Anterior cingulate cortex (tissue), 58 donors: ENCODE measurements around the gene LOC101059915.

Experiments
- DNase-seq, 58 donors: peaks; one replicate each; lab custom pipeline; 2025; lab: John Stamatoyannopoulos, UW

LOC101059915 gene

DNA sequence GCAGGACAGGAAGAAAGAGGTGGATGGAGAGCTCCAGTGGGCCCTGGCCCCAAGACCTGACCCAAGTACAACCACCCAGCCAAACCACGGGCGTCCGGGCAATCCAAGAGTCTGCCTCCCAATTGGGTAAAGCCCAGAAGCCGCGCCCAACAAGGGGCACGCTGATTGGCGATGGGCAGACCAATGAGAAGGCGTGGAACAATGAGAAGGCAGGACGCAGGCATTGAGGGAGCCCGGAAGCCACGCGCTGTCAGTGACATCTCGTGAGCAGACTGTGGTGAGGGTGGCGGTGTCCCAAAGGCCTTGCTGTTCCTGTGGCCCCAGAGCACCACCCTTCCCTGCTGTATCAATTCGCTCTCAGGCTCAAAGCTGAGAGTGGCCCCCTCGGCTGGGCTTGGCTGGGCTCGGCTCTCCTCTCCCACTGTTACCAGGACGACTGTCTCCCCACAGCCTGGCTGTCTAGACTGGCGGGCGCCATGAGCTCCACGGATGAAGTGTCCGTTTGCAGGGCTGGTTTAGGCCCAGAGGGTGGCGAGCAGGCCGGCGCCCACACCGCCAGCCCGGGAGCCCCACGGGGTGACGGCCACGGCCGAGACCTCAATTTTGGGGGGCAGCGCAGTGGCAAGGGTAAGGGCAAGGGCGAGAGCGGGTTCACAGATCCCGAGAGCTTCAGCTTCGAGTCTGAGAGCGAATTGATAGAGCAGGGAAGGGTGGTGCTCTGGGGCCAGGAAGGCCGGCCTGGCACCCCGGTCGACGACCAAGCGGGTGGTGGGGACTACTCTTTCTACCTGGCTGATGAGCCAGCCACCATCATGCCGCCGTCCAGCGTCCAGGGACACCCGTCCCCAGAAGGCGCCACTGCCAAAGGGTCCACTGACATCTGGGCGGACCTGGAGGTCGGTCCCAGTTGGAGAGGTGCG lies at the start of gene LOC101059915:
TSS of gene LOC101059915 (plus strand) at position 219 of the 920 bp plus-strand sequence.
- DNase-seq: no peak

DNA sequence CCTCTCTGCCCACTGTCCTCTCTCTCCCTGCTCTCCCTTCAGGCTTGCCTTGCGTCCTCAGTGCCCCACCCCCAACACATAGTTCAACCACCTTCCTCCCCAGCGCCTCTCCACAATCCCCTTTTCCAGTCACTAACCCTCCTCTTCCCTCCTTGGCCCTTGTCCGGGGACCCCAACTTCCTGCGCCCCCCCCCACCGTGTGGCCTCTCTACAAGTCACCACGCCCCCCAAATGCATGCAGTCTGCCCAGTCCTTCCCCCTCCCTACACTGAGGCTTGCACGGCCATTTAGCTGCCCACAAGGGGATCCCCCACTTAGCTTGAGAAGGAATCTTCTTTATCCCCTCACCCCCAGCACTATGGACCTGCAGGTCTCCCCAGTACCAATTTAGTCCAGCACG lies 49.6 kb upstream of the LOC101059915 start:
- no peak for DNase-seq

DNA sequence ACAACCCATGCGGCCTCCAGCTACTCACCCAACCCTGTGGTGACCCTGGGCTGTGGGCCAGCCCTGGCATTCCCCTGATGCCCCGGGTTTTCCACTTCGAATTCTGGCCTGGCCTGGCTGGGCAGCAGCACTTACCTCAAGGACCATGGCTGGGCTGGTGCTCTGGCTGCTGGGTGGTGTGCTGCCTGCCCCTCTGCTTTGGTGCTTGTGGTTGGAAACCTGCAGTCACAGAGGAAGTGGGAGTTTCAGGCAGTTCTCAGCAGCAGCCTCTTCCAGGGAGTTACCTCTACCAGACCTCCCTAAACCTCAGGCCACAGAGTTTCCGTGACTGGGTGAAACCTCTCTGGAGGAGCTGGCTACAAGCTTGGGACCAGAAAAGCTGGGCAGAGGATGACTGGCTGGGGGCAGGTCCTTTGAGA lies 49.0 kb upstream of the LOC101059915 start, which contains the start of gene CXCR3:
TSS of gene CXCR3 (minus strand) at position 209 of the 419 bp plus-strand sequence. CDS start at position 147, 62 bp downstream.
- DNase-seq: no peak

DNA sequence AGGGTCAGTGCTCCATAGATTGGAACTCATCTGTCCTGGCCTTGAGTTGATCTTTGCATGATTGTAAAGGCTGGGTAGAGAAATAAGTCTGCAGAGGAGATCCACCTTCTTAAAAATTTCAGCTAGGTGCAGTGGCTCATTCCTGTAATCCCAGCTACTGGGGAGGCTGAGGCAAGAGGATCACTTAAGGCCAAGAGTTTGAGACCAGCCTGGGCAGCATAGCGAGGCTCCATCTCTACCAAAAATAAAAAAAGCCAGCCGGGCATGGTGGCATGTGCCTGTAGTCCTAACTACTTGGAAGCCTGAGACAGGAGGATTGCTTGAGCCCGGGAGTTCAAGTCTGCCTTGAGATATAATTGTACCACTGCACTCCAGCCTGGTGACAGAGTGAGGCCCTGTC lies 48.6 kb upstream of the LOC101059915 start:
- no peak for DNase-seq

DNA sequence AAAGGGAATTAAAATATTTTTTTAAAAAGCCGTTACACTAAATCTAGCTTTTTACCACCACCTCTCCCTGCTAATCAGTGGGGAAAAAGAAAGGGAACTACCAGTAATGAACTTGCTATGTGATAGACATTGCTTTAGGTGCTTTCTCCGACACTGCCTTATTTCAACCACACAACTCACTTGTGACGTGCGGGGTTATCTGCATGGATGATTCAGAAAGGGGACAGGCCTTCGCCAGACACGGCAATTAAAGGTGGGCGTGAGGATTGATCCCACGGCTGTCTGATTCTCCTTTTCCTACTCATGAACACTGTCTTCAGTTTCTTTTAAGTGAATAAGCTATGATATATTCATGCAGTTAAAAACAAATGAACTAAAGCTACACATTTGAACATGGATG lies 48.2 kb upstream of the LOC101059915 start:
- DNase-seq: no peak

DNA sequence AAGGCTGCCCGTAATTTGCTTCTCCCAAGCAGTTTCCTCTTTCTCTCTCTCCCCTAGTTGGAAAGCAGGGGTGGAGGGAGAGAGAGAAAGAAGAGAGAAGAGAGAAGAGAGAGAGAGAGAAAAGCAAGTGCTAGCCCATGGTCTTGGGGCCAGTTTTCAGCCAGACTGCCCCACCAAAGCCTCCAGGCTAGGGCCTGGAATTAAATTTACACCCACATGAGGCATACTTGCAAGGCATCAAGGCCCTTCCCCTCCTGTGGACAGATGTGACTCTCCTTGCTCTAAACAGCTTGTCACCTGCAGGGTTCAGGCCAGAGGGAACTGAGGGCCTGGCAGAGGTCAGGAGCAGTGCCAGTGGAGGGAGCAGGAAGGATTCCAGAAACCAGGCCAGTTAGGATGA lies 47.4 kb upstream of the LOC101059915 start:
- DNase-seq: no peak

DNA sequence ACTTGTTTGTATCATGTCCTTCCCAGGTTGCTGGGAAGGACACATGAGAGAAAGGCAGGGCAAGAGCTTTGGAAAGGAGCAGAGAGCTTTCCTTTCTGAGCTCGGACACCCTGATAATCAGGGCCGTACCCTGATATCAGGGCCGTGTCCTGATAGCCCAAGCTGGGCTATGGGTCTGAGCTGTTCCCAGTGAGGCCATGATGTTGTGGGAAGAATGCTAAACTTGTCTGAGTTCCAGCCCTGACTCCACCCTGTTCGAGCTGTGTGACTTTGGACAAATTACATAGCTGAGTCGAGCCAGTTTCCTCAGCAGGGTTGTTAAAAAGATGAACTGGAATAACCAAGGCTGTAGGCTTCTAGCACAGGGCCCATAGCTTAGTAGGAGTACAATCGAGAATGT lies 45.7 kb upstream of the LOC101059915 start:
- no peak for DNase-seq

DNA sequence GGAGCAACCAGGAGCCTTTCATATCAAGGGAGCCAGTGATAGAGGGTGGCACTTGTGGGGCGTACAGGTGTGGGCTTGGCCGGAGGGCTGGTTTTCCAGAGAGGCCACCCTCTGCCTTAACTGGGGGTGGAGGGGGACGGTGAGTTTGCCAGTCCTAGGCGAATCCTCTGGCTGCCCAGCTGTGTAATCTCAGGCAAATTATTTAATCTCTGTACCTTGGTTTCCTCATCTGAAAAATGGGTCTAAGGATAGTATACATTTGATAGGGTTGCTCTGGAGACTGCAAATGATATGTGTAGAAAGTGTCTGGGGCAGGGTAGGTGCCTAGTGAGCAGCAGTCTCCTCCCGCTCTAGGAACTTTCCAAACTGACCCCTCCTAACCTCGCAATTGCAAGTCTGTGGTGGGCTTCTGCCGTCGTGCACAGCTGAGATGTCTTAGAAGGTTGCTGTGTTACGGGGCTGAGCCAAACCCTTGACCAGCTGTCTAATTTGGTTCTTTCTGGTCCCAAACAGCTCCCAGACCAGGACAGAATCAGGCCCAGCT lies 45.2 kb upstream of the LOC101059915 start:
- DNase-seq: no peak

DNA sequence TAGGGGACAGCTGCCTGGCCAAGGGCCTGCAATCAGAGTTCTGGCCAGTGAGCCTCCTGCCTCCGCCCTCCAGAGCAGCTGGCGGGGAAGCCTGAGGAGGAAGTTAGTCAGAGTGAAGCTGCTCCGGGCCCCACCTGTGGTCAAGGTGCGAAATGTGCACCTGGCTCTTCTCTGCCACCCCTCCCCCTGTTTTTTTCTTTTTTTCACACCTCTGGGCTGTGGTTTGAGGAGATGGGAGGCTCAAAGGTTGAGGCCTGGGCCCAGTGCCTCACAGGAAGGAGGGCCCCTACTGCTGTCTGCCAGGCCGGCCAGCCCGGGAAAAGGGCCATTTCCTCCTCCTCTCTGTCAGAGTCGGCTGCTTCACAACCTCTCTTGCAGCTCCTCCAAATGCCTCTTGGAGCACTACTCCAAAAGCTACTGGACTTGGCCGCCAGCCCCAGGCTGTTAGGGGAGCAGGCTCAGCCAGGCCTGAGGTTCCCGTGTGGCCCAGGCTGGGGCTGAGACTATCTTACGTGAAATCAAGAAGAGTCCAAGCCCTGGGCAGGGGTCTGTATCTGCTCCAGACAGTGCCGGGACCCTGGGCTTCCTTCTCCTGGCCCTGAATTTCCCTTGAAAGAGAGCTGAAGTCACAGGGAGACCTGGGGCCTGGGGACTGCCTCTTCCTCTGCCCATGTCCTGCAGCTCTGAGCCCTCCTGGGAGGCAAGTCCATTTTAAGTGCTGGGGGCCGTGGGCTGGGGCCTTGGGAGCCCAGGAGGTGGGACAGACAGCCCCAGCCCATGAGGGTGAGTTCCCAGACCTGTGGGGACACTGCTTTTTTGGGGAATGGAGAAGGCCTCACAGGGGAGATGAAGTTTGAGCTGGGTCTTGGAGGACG lies 44.5 kb upstream of the LOC101059915 start:
- DNase-seq: peak in 47 of 58 donors; percentile 3 to 74 (median 38)

DNA sequence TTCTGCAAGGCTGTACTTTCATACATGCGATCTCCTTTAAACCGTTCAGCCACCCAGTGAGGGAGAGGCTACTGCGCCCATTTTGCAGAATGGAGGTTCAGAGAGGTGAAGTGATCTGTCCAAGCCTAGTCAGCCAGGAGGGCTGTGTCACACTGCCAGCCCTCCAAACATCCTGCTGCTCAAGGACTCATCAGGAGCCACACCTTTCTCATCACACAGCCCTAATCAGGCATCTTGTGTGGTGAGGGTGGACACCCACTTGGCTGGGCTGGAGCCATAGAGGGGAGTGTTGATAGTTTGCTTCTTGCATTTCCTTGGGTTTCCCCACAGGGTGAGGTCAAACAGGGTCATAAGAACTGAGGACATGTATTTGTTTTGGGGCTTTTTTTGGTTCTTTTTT lies 43.6 kb upstream of the LOC101059915 start:
- DNase-seq: no peak

DNA sequence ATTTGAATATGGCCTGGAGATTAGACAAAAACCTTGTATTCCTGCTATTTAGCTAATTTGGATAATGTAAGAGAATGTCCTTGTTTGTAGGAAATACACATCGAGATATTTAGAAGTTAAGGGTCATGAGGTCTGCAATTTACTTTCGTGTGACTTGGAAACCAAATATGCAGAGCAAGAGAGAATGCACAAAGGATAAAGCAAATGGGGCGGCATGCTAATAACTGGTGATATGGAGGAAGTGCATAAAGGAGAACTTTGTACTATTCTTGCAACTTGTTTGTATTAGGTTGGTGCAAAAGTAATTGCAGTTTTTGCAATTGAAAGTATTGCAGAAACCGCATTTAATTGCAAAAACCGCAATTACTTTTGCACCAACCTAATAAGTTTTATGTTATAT lies 41.9 kb upstream of the LOC101059915 start:
- DNase-seq: no peak

DNA sequence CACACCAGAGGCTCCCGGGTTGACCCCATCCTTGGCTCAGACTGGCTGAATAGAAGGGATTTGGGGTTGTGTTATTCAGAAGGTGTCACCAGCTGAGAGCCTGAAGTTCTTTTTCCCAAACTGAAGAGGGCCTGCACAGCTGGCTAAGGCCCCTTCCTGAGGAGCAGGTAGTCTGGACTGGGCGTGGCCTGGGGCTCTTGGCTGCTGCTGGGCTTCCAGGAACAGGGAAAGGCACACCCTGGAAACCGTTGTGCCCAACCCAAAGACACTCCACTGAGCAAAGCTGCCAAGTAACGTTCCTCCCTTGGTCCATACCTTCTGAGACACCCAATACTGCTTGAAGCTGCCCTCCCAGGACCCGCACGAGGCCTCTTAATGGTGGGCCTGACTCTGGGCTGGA lies 40.8 kb upstream of the LOC101059915 start:
- no peak for DNase-seq

DNA sequence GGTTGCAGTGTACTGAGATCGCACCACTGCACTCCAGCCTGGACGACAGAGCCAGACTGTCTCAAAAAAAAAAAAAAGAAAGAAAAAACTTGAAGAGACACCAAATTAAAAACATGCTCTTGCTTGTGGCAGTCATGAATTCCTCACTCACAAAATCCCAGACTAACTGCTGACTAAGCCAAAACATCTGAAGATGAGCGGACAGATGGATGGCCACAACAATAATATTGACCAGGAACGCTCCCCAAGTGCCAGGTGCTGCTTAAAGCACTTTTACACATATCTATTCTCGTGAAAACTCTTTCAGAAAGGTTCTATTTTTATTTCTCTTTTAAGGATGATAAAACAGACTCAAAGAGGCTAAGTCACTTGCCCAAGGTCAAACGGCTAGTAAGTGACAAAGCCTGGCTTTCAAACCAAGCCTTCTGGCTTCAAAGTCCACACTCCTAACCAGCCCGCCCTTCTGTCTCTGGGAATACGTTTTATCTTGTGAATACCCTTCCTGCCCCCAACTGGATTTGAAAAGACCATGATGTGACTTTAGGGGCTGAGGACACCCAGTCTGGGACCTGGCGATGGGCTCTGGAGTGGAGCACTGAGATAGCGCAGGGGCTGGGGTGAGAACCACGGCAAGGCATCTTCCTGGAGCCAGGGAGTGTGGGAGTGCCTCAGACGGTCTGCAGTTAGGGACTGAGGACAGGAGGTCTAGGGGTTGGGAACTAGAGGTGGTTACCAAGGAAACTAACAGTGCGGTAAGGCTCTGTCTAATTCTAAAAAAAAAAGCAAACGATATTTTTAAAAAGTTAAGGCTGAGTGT lies 39.5 kb upstream of the LOC101059915 start:
- DNase-seq: no peak

DNA sequence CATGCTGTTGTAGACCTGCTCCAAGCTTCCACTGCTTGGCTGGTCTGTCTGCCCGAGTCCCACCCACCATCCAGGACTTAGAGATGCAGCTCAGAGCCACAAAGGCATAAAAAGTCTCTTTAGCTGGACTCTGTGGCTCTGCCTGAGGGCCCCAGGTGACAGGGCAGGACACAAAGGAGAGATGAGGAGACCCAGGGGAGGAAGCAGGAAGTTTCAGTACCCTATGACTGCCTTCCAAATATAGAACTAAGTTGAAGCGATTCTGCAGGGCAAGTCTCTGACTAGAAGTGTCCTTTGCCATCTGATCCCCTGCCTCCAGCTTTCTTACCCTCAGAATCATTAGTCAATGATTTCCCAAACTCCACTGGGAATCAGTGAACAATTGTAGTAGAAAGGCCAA lies 37.9 kb upstream of the LOC101059915 start:
- DNase-seq: no peak

DNA sequence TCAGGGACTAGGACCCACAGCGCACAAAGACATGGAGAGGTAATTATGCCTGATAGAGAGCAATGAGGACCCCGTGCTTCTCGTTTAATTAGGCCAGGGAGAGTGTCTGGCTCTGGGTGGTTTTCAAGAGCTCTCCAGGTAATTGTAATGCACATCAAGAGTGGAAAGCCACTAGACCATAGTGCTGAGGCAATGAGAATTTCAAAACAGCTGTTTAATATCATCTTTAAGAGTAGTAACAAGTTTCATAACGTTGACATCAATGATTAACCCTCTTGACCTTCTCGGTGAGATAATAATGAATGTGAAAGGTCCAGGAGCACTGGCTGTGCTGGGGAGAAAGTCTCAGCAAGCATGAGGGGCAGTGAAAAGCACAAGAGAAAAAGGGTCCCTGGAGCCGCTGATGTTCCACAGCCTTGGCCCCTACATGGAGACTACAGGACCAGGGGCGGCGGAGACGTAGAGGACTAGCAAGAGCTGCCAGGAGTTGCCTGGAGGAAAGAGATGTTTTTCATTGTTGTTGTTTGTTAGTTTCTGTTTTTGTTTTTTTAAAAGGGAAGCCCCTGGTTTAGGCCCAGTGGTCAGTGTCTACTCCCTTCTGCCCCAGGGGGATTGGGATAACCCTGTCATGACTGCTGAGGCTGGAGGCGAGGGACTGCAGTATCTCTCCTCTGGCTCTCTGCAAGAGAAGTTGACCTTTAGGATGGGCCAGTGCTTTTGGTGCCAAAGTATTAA lies 34.3 kb upstream of the LOC101059915 start:
- DNase-seq: no peak

DNA sequence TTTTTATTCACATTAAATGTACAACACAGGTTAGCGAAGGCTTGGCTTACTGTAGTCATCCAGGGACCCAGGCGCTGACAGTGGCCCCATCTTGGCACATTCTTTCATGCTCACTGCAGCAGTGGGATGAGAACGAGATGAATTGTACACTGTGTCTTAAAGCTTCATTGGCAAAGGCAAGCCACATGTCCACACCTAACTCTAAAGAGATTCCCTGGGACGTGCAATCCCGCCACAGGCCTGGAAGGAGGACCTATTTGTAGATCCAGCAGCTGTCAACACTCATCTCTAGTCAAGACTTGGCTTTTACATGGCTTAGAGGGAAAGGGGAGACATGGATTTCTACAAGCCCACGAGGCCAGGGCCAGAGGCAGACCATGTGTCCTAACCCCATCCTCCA lies 33.0 kb upstream of the LOC101059915 start:
- no peak for DNase-seq

DNA sequence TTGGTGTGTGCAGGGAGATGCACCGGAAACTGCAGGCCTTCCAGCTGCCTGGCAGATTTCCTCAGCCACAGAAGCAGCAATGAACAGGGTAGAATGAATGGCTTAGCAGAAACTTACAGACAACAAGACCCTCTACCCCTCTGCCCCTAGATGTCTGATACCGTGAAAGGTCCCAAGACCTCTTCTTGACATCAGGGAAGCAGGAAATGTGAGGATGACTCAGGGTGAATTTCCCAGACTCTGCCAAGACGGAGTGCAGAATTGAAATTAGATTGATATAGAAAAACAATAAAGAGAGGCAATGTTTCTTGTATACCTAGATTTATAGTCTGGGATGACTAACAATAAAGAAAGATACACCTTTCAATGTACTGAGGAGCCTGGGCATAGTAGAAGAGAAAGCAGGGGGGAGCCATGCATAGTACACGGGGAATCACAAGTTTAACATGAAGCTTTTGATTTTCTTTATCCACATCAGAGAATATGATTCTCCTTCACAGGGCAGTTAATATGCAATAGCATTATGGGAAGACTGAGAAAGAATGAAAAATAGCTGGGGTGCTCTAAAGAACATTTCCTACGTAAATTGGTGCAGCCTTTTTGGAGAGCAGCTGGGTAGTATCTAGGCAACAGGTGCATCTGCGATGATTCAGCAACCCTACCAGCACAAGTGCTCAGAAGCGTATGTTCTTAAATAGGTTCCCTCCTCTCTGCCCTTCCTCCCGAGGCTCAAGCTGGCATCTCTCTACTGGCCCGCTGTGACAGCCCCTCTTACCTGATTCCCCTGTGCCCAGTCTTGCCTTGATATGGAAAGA lies 30.7 kb upstream of the LOC101059915 start:
- DNase-seq: peak in 16 of 58 donors; percentile 1 to 35 (median 6)

DNA sequence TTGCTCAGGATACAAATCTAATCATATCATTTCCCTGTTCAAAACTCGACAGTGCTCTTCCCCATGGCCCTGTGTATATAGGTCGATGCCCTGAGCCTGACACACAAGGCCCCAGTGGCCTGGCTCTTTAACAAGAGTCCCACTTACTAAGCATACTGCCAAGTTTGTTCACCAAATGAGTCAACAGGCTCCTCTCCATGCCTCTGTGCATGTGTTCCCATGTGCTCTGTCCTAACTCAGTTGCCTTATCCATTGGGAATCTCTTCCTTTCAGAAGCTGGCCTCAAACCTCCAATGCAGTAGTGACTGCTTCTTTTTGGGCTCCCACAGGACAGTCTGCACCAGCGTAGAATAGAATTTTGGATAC lies 30.1 kb upstream of the LOC101059915 start:
- DNase-seq: no peak

DNA sequence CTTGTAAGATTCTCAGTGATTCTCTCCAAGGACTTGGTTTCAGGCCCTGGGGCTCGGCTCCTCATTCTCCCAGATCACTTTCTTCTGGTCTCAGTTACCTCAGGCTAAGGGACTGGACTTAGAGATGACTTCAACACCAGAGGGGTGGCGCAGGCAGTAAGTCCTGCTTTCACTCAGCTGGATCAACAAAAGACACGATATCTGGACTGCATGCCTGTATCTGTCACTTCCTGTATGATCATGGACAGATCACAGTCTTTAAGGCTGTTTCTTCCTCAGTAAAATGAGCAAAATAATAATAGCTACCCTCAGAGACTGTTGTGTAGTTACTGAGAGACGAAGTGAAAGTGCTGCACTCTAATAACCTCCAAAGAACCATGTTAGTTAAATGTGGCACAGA lies 29.5 kb upstream of the LOC101059915 start:
- DNase-seq: no peak
